Mucosa of stomach (tissue), 1 donor: ENCODE data around the gene PGAM4.

Experiments
- H3K27me3 ChIP-seq: one replicate; pipeline ENCODE4 v1.7.0; 2013; ENCODE audit warnings: mild to moderate bottlenecking, low read length; ENCODE audit not compliant: control insufficient read depth, insufficient read depth
- H3K36me3 ChIP-seq: one replicate; pipeline ENCODE4 v1.7.0; 2013; ENCODE audit warnings: low read length; ENCODE audit not compliant: control insufficient read depth, insufficient read depth
- H3K4me1 ChIP-seq: one replicate; pipeline ENCODE4 v1.7.0; 2013; ENCODE audit warnings: mild to moderate bottlenecking, low read length; ENCODE audit not compliant: control insufficient read depth, insufficient read depth
- H3K4me3 ChIP-seq: one replicate; pipeline ENCODE4 v1.7.0; 2013; ENCODE audit warnings: low read length
- H3K9ac ChIP-seq: one replicate; pipeline ENCODE4 v1.7.0; 2013; ENCODE audit warnings: mild to moderate bottlenecking, low read length, moderate library complexity
- H3K9me3 ChIP-seq: one replicate; pipeline ENCODE4 v1.7.0; 2013; ENCODE audit warnings: mild to moderate bottlenecking, low read length, moderate library complexity; ENCODE audit not compliant: control insufficient read depth
- donor health status: Pancreatic carcinoma.

The PGAM4 gene

GRCh38 chrX:77969538-77969937 is at the start of gene PGAM4:
TSS of gene PGAM4 (minus strand) at chrX:77969638. CDS start at chrX:77969638, 0 bp downstream.
- no peaks in the 10 kb centered on the region for H3K36me3 ChIP-seq
- no peak within 1 kb of the TSS for H3K4me3 ChIP-seq
- no peak within 1 kb of the TSS for H3K9ac ChIP-seq
- H3K27me3 ChIP-seq: no peaks in the 10 kb centered on the region
- no peaks in the 10 kb centered on the region for H3K4me1 ChIP-seq
- no peaks in the 10 kb centered on the region for H3K9me3 ChIP-seq

- no peaks in the 10 kb centered on the region for H3K9me3 ChIP-seq
- H3K4me3 ChIP-seq: no peak overlapping the region
- H3K36me3 ChIP-seq: no peaks in the 10 kb centered on the region
- H3K27me3 ChIP-seq: no peaks in the 10 kb centered on the region
- no peaks in the 10 kb centered on the region for H3K4me1 ChIP-seq
- no peak overlapping the region for H3K9ac ChIP-seq
Observed at GRCh38 chrX:78011846-78012245, 42.4 kb upstream of the PGAM4 start.

- Histone ChIP-seq H3K4me3 (no peak overlapping the region), H3K9me3 (no peaks in the 10 kb centered on the region), H3K36me3 (no peaks in the 10 kb centered on the region), H3K27me3 (no peaks in the 10 kb centered on the region), H3K4me1 (no peaks in the 10 kb centered on the region), H3K9ac (no peak overlapping the region)
Observed at GRCh38 chrX:77979870-77980269, 10.4 kb upstream of the PGAM4 start.

GRCh38 chrX:77977518-77977917 is 8.1 kb upstream of the PGAM4 start:
- H3K9ac ChIP-seq: no peak overlapping the region
- no peaks in the 10 kb centered on the region for H3K9me3 ChIP-seq
- H3K4me3 ChIP-seq: no peak overlapping the region
- no peaks in the 10 kb centered on the region for H3K27me3 ChIP-seq
- no peaks in the 10 kb centered on the region for H3K4me1 ChIP-seq
- H3K36me3 ChIP-seq: no peaks in the 10 kb centered on the region

- H3K9ac ChIP-seq: no peak overlapping the region
- no peaks in the 10 kb centered on the region for H3K27me3 ChIP-seq
- H3K9me3 ChIP-seq: no peaks in the 10 kb centered on the region
- no peak overlapping the region for H3K4me3 ChIP-seq
- no peaks in the 10 kb centered on the region for H3K36me3 ChIP-seq
- H3K4me1 ChIP-seq: no peaks in the 10 kb centered on the region
Observed at GRCh38 chrX:77977095-77977494, 7.7 kb upstream of the PGAM4 start.

GRCh38 chrX:77975755-77976154 is 6.3 kb upstream of the PGAM4 start:
- Histone ChIP-seq H3K4me1 (no peaks in the 10 kb centered on the region), H3K9ac (no peak overlapping the region), H3K27me3 (no peaks in the 10 kb centered on the region), H3K4me3 (no peak overlapping the region), H3K9me3 (no peaks in the 10 kb centered on the region), H3K36me3 (no peaks in the 10 kb centered on the region)

GRCh38 chrX:77967631-77968030 is 1.8 kb downstream of the PGAM4 start:
- Histone ChIP-seq H3K27me3 (no peaks in the 10 kb centered on the region), H3K4me1 (no peaks in the 10 kb centered on the region), H3K9ac (no peak overlapping the region), H3K36me3 (no peaks in the 10 kb centered on the region), H3K9me3 (no peaks in the 10 kb centered on the region), H3K4me3 (no peak overlapping the region)

- Histone ChIP-seq H3K9me3 (no peaks in the 10 kb centered on the region), H3K27me3 (no peaks in the 10 kb centered on the region), H3K36me3 (no peaks in the 10 kb centered on the region), H3K4me1 (peaks cover 8% of the 10 kb centered on the region), H3K9ac (no peak overlapping the region), H3K4me3 (no peak overlapping the region)
Observed at GRCh38 chrX:77966361-77966760, 3.1 kb downstream of the PGAM4 start.

- Histone ChIP-seq H3K9me3 (no peaks in the 10 kb centered on the region), H3K27me3 (no peaks in the 10 kb centered on the region), H3K4me1 (peaks cover 10% of the 10 kb centered on the region), H3K9ac (no peak overlapping the region), H3K4me3 (no peak overlapping the region), H3K36me3 (no peaks in the 10 kb centered on the region)
Observed at GRCh38 chrX:77962068-77962902, 7.2 kb downstream of the PGAM4 start.

- Histone ChIP-seq H3K9me3 (no peaks in the 10 kb centered on the region), H3K4me3 (no peak overlapping the region), H3K4me1 (peaks cover 10% of the 10 kb centered on the region), H3K9ac (no peak overlapping the region), H3K36me3 (no peaks in the 10 kb centered on the region), H3K27me3 (no peaks in the 10 kb centered on the region)
Observed at GRCh38 chrX:77961063-77961462, 8.4 kb downstream of the PGAM4 start.

GRCh38 chrX:77960567-77960966 is 8.9 kb downstream of the PGAM4 start:
- no peaks in the 10 kb centered on the region for H3K27me3 ChIP-seq
- peaks cover 10% of the 10 kb centered on the region for H3K4me1 ChIP-seq
- H3K4me3 ChIP-seq: no peak overlapping the region
- no peaks in the 10 kb centered on the region for H3K9me3 ChIP-seq
- H3K9ac ChIP-seq: no peak overlapping the region
- no peaks in the 10 kb centered on the region for H3K36me3 ChIP-seq

GRCh38 chrX:77953708-77954107 is 15.7 kb downstream of the PGAM4 start:
- no peaks in the 10 kb centered on the region for H3K9me3 ChIP-seq
- no peaks in the 10 kb centered on the region for H3K36me3 ChIP-seq
- H3K4me3 ChIP-seq: no peak overlapping the region
- no peaks in the 10 kb centered on the region for H3K4me1 ChIP-seq
- H3K9ac ChIP-seq: no peak overlapping the region
- no peaks in the 10 kb centered on the region for H3K27me3 ChIP-seq
